Neural cell (in vitro differentiated cells): ENCODE results near the gene CHD6.

Experiments
- EP300 ChIP-seq: fragments of 450-650 bp; conservative IDR thresholded peaks from 2 replicates; pipeline ENCODE4 v1.6.1; 2014; ENCODE audit warnings: antibody characterized with exemption, mild to moderate bottlenecking, moderate library complexity; ENCODE audit not compliant: poor library complexity, severe bottlenecking
- EZH2 ChIP-seq: fragments of 200-600, 300-800 bp; shearing (Covaris generic), sonication (generic); IDR thresholded peaks from 2 replicates; pipeline ENCODE4 v1.6.1; 2014; ENCODE audit warnings: antibody characterized with exemption, low read length, borderline replicate concordance, mild to moderate bottlenecking; ENCODE audit not compliant: insufficient read depth, poor library complexity, severe bottlenecking
- MXI1 ChIP-seq: fragments of 450-650 bp; conservative IDR thresholded peaks from 2 replicates; pipeline ENCODE4 v1.6.1; 2014; ENCODE audit warnings: antibody characterized with exemption, mild to moderate bottlenecking; ENCODE audit not compliant: poor library complexity, severe bottlenecking
- POLR2AphosphoS5 ChIP-seq: IDR thresholded peaks from 2 replicates; pipeline ENCODE4 v1.6.1; 2012
- RAD21 ChIP-seq: fragments of 450-650 bp; conservative IDR thresholded peaks from 2 replicates; pipeline ENCODE4 v1.6.1; 2014; ENCODE audit warnings: antibody characterized with exemption, mild to moderate bottlenecking, moderate library complexity
- SMC3 ChIP-seq: fragments of 450-650 bp; conservative IDR thresholded peaks from 2 replicates; pipeline ENCODE4 v1.6.1; 2014; ENCODE audit warnings: antibody characterized with exemption, mild to moderate bottlenecking, moderate library complexity; ENCODE audit not compliant: poor library complexity
- TAF1 ChIP-seq: IDR thresholded peaks from 2 replicates; pipeline ENCODE4 v1.6.1; 2012; ENCODE audit warnings: low read depth
- TF ChIP-seq, protein P1 (sequence below): fragments of 450-650 bp; IDR thresholded peaks from 2 replicates; pipeline ENCODE4 v1.5.1; 2014; ENCODE audit warnings: antibody characterized with exemption, mild to moderate bottlenecking, moderate library complexity; ENCODE audit not compliant: poor library complexity, severe bottlenecking
- TF ChIP-seq, protein P2 (sequence below): IDR thresholded peaks from 2 replicates; pipeline ENCODE4 v1.6.1; 2012; ENCODE audit warnings: borderline replicate concordance

- TF ChIP-seq, protein P1, sequence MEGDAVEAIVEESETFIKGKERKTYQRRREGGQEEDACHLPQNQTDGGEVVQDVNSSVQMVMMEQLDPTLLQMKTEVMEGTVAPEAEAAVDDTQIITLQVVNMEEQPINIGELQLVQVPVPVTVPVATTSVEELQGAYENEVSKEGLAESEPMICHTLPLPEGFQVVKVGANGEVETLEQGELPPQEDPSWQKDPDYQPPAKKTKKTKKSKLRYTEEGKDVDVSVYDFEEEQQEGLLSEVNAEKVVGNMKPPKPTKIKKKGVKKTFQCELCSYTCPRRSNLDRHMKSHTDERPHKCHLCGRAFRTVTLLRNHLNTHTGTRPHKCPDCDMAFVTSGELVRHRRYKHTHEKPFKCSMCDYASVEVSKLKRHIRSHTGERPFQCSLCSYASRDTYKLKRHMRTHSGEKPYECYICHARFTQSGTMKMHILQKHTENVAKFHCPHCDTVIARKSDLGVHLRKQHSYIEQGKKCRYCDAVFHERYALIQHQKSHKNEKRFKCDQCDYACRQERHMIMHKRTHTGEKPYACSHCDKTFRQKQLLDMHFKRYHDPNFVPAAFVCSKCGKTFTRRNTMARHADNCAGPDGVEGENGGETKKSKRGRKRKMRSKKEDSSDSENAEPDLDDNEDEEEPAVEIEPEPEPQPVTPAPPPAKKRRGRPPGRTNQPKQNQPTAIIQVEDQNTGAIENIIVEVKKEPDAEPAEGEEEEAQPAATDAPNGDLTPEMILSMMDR: no peak
- TF ChIP-seq, protein P2, sequence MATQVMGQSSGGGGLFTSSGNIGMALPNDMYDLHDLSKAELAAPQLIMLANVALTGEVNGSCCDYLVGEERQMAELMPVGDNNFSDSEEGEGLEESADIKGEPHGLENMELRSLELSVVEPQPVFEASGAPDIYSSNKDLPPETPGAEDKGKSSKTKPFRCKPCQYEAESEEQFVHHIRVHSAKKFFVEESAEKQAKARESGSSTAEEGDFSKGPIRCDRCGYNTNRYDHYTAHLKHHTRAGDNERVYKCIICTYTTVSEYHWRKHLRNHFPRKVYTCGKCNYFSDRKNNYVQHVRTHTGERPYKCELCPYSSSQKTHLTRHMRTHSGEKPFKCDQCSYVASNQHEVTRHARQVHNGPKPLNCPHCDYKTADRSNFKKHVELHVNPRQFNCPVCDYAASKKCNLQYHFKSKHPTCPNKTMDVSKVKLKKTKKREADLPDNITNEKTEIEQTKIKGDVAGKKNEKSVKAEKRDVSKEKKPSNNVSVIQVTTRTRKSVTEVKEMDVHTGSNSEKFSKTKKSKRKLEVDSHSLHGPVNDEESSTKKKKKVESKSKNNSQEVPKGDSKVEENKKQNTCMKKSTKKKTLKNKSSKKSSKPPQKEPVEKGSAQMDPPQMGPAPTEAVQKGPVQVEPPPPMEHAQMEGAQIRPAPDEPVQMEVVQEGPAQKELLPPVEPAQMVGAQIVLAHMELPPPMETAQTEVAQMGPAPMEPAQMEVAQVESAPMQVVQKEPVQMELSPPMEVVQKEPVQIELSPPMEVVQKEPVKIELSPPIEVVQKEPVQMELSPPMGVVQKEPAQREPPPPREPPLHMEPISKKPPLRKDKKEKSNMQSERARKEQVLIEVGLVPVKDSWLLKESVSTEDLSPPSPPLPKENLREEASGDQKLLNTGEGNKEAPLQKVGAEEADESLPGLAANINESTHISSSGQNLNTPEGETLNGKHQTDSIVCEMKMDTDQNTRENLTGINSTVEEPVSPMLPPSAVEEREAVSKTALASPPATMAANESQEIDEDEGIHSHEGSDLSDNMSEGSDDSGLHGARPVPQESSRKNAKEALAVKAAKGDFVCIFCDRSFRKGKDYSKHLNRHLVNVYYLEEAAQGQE: no peak
- TF ChIP-seq MXI1 (no peak), RAD21 (no peak), EZH2 (no peak), POLR2AphosphoS5 (no peak), TAF1 (no peak), EP300 (no peak), SMC3 (no peak)
Measured at GRCh38 chr20:41408986-41409385, 209.2 kb downstream of the CHD6 start.
